Mesenchymal stem cell (in vitro differentiated cells and primary cell): ENCODE data around the gene TMEM225B.
"Not testable (repeated sequence)": the region's sequence is repeated elsewhere in the genome, so short reads cannot be mapped to it uniquely, and the experiment has no call there.

Experiments used
- DNase-seq: peaks from one replicate; pipeline ENCODE4 v3.0.0-alpha.2; 2013
- H2AFZ ChIP-seq: one replicate; pipeline ENCODE4 v1.6.1; 2013; ENCODE audit warnings: low read depth, mild to moderate bottlenecking, control low read depth, inconsistent platforms, low read length, moderate library complexity
- H2AK5ac ChIP-seq: 2 replicates; pipeline ENCODE4 v1.6.1; 2013; ENCODE audit warnings: low read length, moderate library complexity, mild to moderate bottlenecking, inconsistent platforms; ENCODE audit not compliant: severe bottlenecking
- H2BK120ac ChIP-seq: one replicate; pipeline ENCODE4 v1.6.1; 2013; ENCODE audit warnings: low read depth, mild to moderate bottlenecking, inconsistent platforms, low read length, moderate library complexity
- H2BK12ac ChIP-seq, 2 experiments: one replicate each; pipeline ENCODE4 v1.6.1; 2013; ENCODE audit warnings: inconsistent platforms in 2 of 2, low read length in 2 of 2, mild to moderate bottlenecking in 2 of 2, moderate library complexity in 2 of 2, control low read depth in 1 of 2
- H2BK15ac ChIP-seq: one replicate; pipeline ENCODE4 v1.6.1; 2013; ENCODE audit warnings: mild to moderate bottlenecking, low read depth, inconsistent platforms; ENCODE audit not compliant: poor library complexity, severe bottlenecking
- H2BK5ac ChIP-seq: 2 replicates; pipeline ENCODE4 v1.6.1; 2013; ENCODE audit warnings: low read depth, mild to moderate bottlenecking, low read length, control low read depth, inconsistent platforms; ENCODE audit not compliant: poor library complexity, severe bottlenecking
- H3K14ac ChIP-seq, 2 experiments: one replicate each; pipeline ENCODE4 v1.6.1; 2013; ENCODE audit warnings: inconsistent platforms in 2 of 2, low read length in 2 of 2, control low read depth in 1 of 2, mild to moderate bottlenecking in 1 of 2, moderate library complexity in 1 of 2
- H3K18ac ChIP-seq, 2 experiments: one replicate each; pipeline ENCODE4 v1.6.1; 2013; ENCODE audit warnings: inconsistent platforms in 2 of 2, low read length in 2 of 2, control low read depth in 1 of 2, low read depth in 1 of 2, mild to moderate bottlenecking in 1 of 2
- H3K23ac ChIP-seq, 2 experiments: one replicate each; pipeline ENCODE4 v1.6.1; 2013; ENCODE audit warnings: inconsistent platforms in 2 of 2, low read length in 2 of 2, mild to moderate bottlenecking in 2 of 2, moderate library complexity in 2 of 2, control low read depth in 1 of 2
- H3K27ac ChIP-seq: 2 replicates; pipeline ENCODE4 v1.5.1; 2013; ENCODE audit warnings: mild to moderate bottlenecking, moderate library complexity, low read length, control low read depth, inconsistent platforms; ENCODE audit not compliant: poor library complexity, severe bottlenecking
- H3K27me3 ChIP-seq, 2 experiments: 2 replicates each; pipeline versions ENCODE4 v1.6.1 to v1.7.0; 2013; ENCODE audit warnings: low read length in 2 of 2, mild to moderate bottlenecking in 2 of 2, moderate library complexity in 2 of 2, control low read depth in 1 of 2, inconsistent platforms in 1 of 2; ENCODE audit not compliant: control insufficient read depth in 1 of 2, insufficient read depth in 1 of 2
- H3K36me3 ChIP-seq, 2 experiments: 2 replicates each; pipeline versions ENCODE4 v1.6.1 to v1.7.0; 2013; ENCODE audit warnings: low read length in 2 of 2, control low read depth in 1 of 2, inconsistent platforms in 1 of 2, low read depth in 1 of 2, mild to moderate bottlenecking in 1 of 2; ENCODE audit not compliant: insufficient read depth in 2 of 2, control insufficient read depth in 1 of 2
- H3K4ac ChIP-seq, 2 experiments: one replicate each; pipeline ENCODE4 v1.6.1; 2013; ENCODE audit warnings: inconsistent platforms in 2 of 2, low read length in 2 of 2, mild to moderate bottlenecking in 2 of 2, moderate library complexity in 2 of 2, control low read depth in 1 of 2, low read depth in 1 of 2
- H3K4me1 ChIP-seq: 2 replicates; pipeline ENCODE4 v1.6.1; 2013; ENCODE audit warnings: low read depth, low read length, control low read depth; ENCODE audit not compliant: control insufficient read depth, insufficient read depth
- H3K4me2 ChIP-seq: 2 replicates; pipeline ENCODE4 v1.6.1; 2013; ENCODE audit warnings: low read length, mild to moderate bottlenecking, inconsistent platforms; ENCODE audit not compliant: poor library complexity, severe bottlenecking
- H3K4me3 ChIP-seq, 2 experiments: 2 replicates each; pipeline versions ENCODE4 v1.5.1 to v1.7.0; 2013; ENCODE audit warnings: low read length in 2 of 2, mild to moderate bottlenecking in 2 of 2, control low read depth in 1 of 2, low read depth in 1 of 2; ENCODE audit not compliant: insufficient read depth in 1 of 2
- H3K79me1 ChIP-seq: replicated peaks from 2 replicates; pipeline ENCODE4 v1.6.1; 2013; ENCODE audit warnings: mild to moderate bottlenecking, control low read depth, low read length, inconsistent platforms; ENCODE audit not compliant: poor library complexity, severe bottlenecking
- H3K9ac ChIP-seq: 2 replicates; pipeline ENCODE4 v1.7.0; 2013; ENCODE audit warnings: mild to moderate bottlenecking, low read length, moderate library complexity
- H3K9me3 ChIP-seq: 2 replicates; pipeline ENCODE4 v1.7.0; 2013; ENCODE audit warnings: mild to moderate bottlenecking, low read length; ENCODE audit not compliant: control insufficient read depth
- H4K8ac ChIP-seq: one replicate; pipeline ENCODE4 v1.6.1; 2013; ENCODE audit warnings: inconsistent platforms, mild to moderate bottlenecking, low read length, moderate library complexity
- H4K91ac ChIP-seq: one replicate; pipeline ENCODE4 v1.6.1; 2013; ENCODE audit warnings: mild to moderate bottlenecking, low read length, inconsistent platforms
- WGBS: methylation state at CpG from one replicate; pipeline ENCODE4 v1.1.7; 2013; ENCODE audit warnings: mixed read lengths; 5-methylcytosine and 5-hydroxymethylcytosine counted together

TMEM225B gene

GRCh38 chr7:99576251-99576650 lies 21.8 kb upstream of the TMEM225B start:
- H3K36me3 ChIP-seq = peaks cover 5 to 41% of the 10 kb centered on the region in 2 experiments
- H2AFZ ChIP-seq = no peak overlapping the region
- no peak overlapping the region for H2BK120ac ChIP-seq
- H3K27ac ChIP-seq = no peak overlapping the region
- no peak overlapping the region for H3K23ac ChIP-seq
- no peak overlapping the region for H2BK12ac ChIP-seq
- H3K27me3 ChIP-seq = no peaks in the 10 kb centered on the region
- DNase-seq = no peak
- H3K9ac ChIP-seq = no peak overlapping the region
- H4K91ac ChIP-seq = no peak overlapping the region
- no peak overlapping the region for H2AK5ac ChIP-seq
- no peak overlapping the region for H3K4me2 ChIP-seq
- WGBS = 88% methylated on average over 3 of the region's 3 CpGs
- H3K18ac ChIP-seq = no peak overlapping the region
- H3K4me1 ChIP-seq = peaks cover 6% of the 10 kb centered on the region
- H2BK5ac ChIP-seq = no peak overlapping the region
- no peak overlapping the region for H3K4me3 ChIP-seq
- peaks cover 11% of the 10 kb centered on the region for H3K79me1 ChIP-seq
- no peak overlapping the region for H3K14ac ChIP-seq
- H2BK15ac ChIP-seq = no peak overlapping the region
- H4K8ac ChIP-seq = no peak overlapping the region
- H3K9me3 ChIP-seq = no peaks in the 10 kb centered on the region
- H3K4ac ChIP-seq = no peak overlapping the region

- Histone ChIP-seq H3K4ac (no peak overlapping the region), H2BK12ac (no peak overlapping the region), H2AK5ac (no peak overlapping the region), H4K91ac (peak overlapping the region; percentile 27), H3K27me3 (no peaks in the 10 kb centered on the region), H3K4me2 (peak overlapping the region; percentile 80), H3K18ac (peak overlapping the region in 1 of 2 experiments; percentile 6), H3K4me1 (peaks cover 6% of the 10 kb centered on the region), H3K9ac (peak overlapping the region; percentile 86), H3K23ac (peak overlapping the region in 1 of 2 experiments; percentile 3), H3K9me3 (no peaks in the 10 kb centered on the region), H2BK15ac (no peak overlapping the region), H3K36me3 (peaks cover 5 to 10% of the 10 kb centered on the region in 2 experiments), H3K79me1 (peaks cover 7% of the 10 kb centered on the region), H3K4me3 (peak overlapping the region in 1 of 2 experiments; percentile 92), H2BK5ac (no peak overlapping the region), H2AFZ (peak overlapping the region; percentile 19), H3K27ac (no peak overlapping the region), H3K14ac (no peak overlapping the region), H2BK120ac (no peak overlapping the region), H4K8ac (peak overlapping the region; percentile 27)
- 76% methylated on average over 7 of the region's 10 CpGs for WGBS
- no peak for DNase-seq
Observed at GRCh38 chr7:99579281-99579955, 18.6 kb upstream of the TMEM225B start.

GRCh38 chr7:99579956-99580777 lies 17.9 kb upstream of the TMEM225B start:
- H3K79me1 ChIP-seq = peaks cover 4% of the 10 kb centered on the region

GRCh38 chr7:99580778-99581332 lies 17.2 kb upstream of the TMEM225B start:
- 24% methylated on average over 2 of the region's 4 CpGs for WGBS
- not testable (repeated sequence) for H3K9me3 ChIP-seq, H3K79me1 ChIP-seq, H2BK15ac ChIP-seq, H3K4ac ChIP-seq, H2BK12ac ChIP-seq, H3K18ac ChIP-seq, H3K27ac ChIP-seq, H3K14ac ChIP-seq, H4K91ac ChIP-seq, H2BK120ac ChIP-seq, H3K36me3 ChIP-seq, H2BK5ac ChIP-seq, DNase-seq, H4K8ac ChIP-seq, H3K4me1 ChIP-seq, H3K23ac ChIP-seq, H3K27me3 ChIP-seq, H2AK5ac ChIP-seq
- peak overlapping the region; percentile 80 for H3K4me2 ChIP-seq
- H2AFZ ChIP-seq = peak overlapping the region; percentile 19
- H3K9ac ChIP-seq = peak overlapping the region; percentile 86
- peak overlapping the region; percentile 51 to 92 for H3K4me3 ChIP-seq

More at GRCh38 chr7:99579956-99580777, 17.9 kb upstream of the TMEM225B start:
- H2AK5ac ChIP-seq = no peak overlapping the region
- peak overlapping the region; percentile 27 for H4K91ac ChIP-seq
- peak overlapping the region; percentile 80 for H3K4me2 ChIP-seq
- H3K14ac ChIP-seq = peak overlapping the region in 1 of 2 experiments; percentile 9
- H2BK120ac ChIP-seq = no peak overlapping the region
- H2BK15ac ChIP-seq = no peak overlapping the region
- no peak overlapping the region for H2BK12ac ChIP-seq
- no peaks in the 10 kb centered on the region for H3K27me3 ChIP-seq
- peak overlapping the region; percentile 6 to 26 for H3K18ac ChIP-seq
- H3K9me3 ChIP-seq = no peaks in the 10 kb centered on the region
- H3K27ac ChIP-seq = no peak overlapping the region
- H3K9ac ChIP-seq = peak overlapping the region; percentile 86
- peak overlapping the region in 1 of 2 experiments; percentile 3 for H3K23ac ChIP-seq
- H4K8ac ChIP-seq = peak overlapping the region; percentile 29
- H3K4me1 ChIP-seq = peaks cover 6% of the 10 kb centered on the region
- DNase-seq = peak; percentile 45
- peak overlapping the region; percentile 51 to 92 for H3K4me3 ChIP-seq
- H2AFZ ChIP-seq = peak overlapping the region; percentile 19
- WGBS = 7% methylated on average over 45 of the region's 54 CpGs
- H2BK5ac ChIP-seq = no peak overlapping the region
- peak overlapping the region in 1 of 2 experiments; percentile 49 for H3K4ac ChIP-seq
- H3K36me3 ChIP-seq = peaks cover 1 to 3% of the 10 kb centered on the region in 2 experiments
